Left kidney (tissue), 2 donors: ENCODE results near the gene PLCH2. TPM values are rescaled to one million over a fixed set of nuclear protein-coding genes. Genes with fewer than 3 reads are reported as not detected.

Experiments used
- DNase-seq: peaks from one replicate; pipeline ENCODE4 v3.0.0-alpha.2; 2013
- polyA plus RNA-seq: library from polyadenylated mRNA; unstranded; fragments of 120-200 nt; gene quantifications from one replicate; pipeline ENCODE4 v1.2.1, GENCODE V29; 2013; ENCODE audit not compliant: insufficient read length

Gene PLCH2
- polyA plus RNA-seq, 1 donor: 0.80 TPM

- DNase-seq: no peak
These were observed 53.9 kb downstream of the PLCH2 start, which contains the start of gene HES5 for GRCh38 chr1:2529784-2530512. HES5 (minus strand) TSS chr1:2530263; CDS start chr1:2530164, 99 bp downstream.

- DNase-seq: no peak
These were observed 54.6 kb downstream of the PLCH2 start for GRCh38 chr1:2530513-2531361.

GRCh38 chr1:2532485-2533160, 56.5 kb downstream of the PLCH2 start:
- no peak for DNase-seq

GRCh38 chr1:2533365-2533764, 57.3 kb downstream of the PLCH2 start:
- DNase-seq: no peak

GRCh38 chr1:2534315-2534686, 58.2 kb downstream of the PLCH2 start:
- DNase-seq: no peak

- no peak for DNase-seq
These were observed 58.8 kb downstream of the PLCH2 start for GRCh38 chr1:2534687-2535441.

GRCh38 chr1:2535455-2535854, 59.4 kb downstream of the PLCH2 start:
- DNase-seq: no peak

GRCh38 chr1:2535981-2536380, 59.9 kb downstream of the PLCH2 start:
- no peak for DNase-seq

- DNase-seq: no peak
These were observed 61.7 kb downstream of the PLCH2 start for GRCh38 chr1:2537784-2538115.

- DNase-seq: no peak
These were observed 62.3 kb downstream of the PLCH2 start for GRCh38 chr1:2538376-2538775.

- DNase-seq: no peak
These were observed 62.8 kb downstream of the PLCH2 start for GRCh38 chr1:2538872-2539271.

GRCh38 chr1:2539312-2539907, 63.3 kb downstream of the PLCH2 start:
- no peak for DNase-seq

- no peak for DNase-seq
These were observed 64.9 kb downstream of the PLCH2 start for GRCh38 chr1:2540816-2541492.

GRCh38 chr1:2541619-2542245, 65.6 kb downstream of the PLCH2 start:
- DNase-seq: no peak

- no peak for DNase-seq
These were observed 66.3 kb downstream of the PLCH2 start for GRCh38 chr1:2542246-2542915.

- DNase-seq: no peak
These were observed 67.5 kb downstream of the PLCH2 start for GRCh38 chr1:2543543-2544092.

- no peak for DNase-seq
These were observed 68.2 kb downstream of the PLCH2 start for GRCh38 chr1:2544093-2544874.

- no peak for DNase-seq
These were observed 69.0 kb downstream of the PLCH2 start for GRCh38 chr1:2544875-2545640.
